ENCODE measurements around the gene BPHL.

DNA sequence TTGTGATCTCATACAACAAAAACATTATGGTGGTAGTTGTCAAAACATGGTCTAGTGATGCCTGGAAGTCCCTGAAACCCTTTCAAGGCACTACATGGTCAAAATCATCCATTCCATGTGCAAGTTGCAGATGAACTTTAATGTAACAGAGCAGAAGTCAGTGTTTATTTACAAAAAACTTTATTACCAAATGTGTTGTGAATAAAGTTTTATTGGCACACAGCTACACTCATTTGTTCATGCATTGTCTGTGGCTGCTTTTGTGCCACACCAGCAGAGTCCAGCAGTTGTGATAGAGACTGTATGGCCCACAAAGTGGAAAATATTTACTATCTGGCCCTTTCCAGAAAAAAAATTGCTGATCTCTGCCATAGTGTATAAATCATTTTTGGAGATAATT is 82.2 kb downstream of the BPHL start:
- TF ChIP-seq ZBTB4 (CRISPR knock-in tag; IDR thresholded peaks at IDR 0.05) (no peak), CTCF (IDR thresholded peaks at IDR 0.05 in 2 of 3, conservative IDR thresholded peaks at IDR 0.05 in 1 of 3; ENCODE audit: control insufficient read depth in 2 of 3, extremely low read depth in 1 of 3, insufficient read depth in 1 of 3, low read depth in 3 of 3, low read length in 3 of 3) (no peak), POLR2A (IDR thresholded peaks at IDR 0.05; ENCODE audit: low read depth, low read length) (no peak), TAF1 (IDR thresholded peaks at IDR 0.05; ENCODE audit: borderline replicate concordance, low read depth, low read length) (no peak), GABPA (IDR thresholded peaks at IDR 0.05; ENCODE audit: low read depth) (no peak), JUNB (IDR thresholded peaks at IDR 0.05) (no peak), ATF2 (IDR thresholded peaks at IDR 0.05; ENCODE audit: low read length) (no peak), RAD21 (IDR thresholded peaks at IDR 0.05; ENCODE audit: insufficient read depth, low read depth, low read length) (no peak)
